Astrocyte (in vitro differentiated cells and primary cell): ENCODE measurements around the gene PKNOX2. TPM values are rescaled to one million over a fixed set of nuclear protein-coding genes. Genes with fewer than 3 reads are reported as not detected.

Experiments used
- DNase-seq: peaks from one replicate; pipeline ENCODE4 v3.0.0-alpha.2; 2010; ENCODE audit warnings: low read depth
- FAIRE-seq: peaks from 2 replicates; lab custom pipeline; 2011; peaks lifted over from hg19 to GRCh38; lab: Jason Lieb, UNC
- H2AFZ ChIP-seq: 2 replicates; pipeline ENCODE4 v1.6.0; 2012; ENCODE audit warnings: low read depth, low read length, inconsistent platforms
- H3K27ac ChIP-seq: 2 replicates; pipeline ENCODE4 v1.5.1; 2011; ENCODE audit warnings: low read depth, low read length, inconsistent platforms
- H3K27me3 ChIP-seq: 2 replicates; pipeline ENCODE4 v1.6.0; 2011; ENCODE audit warnings: low read length, inconsistent platforms; ENCODE audit not compliant: insufficient read depth
- H3K36me3 ChIP-seq: 2 replicates; pipeline ENCODE4 v1.5.1; 2011; ENCODE audit warnings: low read length, inconsistent platforms; ENCODE audit not compliant: insufficient read depth
- H3K4me1 ChIP-seq: 2 replicates; pipeline ENCODE4 v1.5.1; 2011; ENCODE audit warnings: low read length, inconsistent platforms; ENCODE audit not compliant: insufficient read depth
- H3K4me2 ChIP-seq: 2 replicates; pipeline ENCODE4 v1.6.0; 2012; ENCODE audit warnings: low read length, inconsistent platforms
- H3K4me3 ChIP-seq: 2 replicates; pipeline ENCODE4 v1.5.1; 2011; ENCODE audit warnings: low read depth, mild to moderate bottlenecking, low read length, inconsistent platforms; ENCODE audit not compliant: insufficient read depth
- H3K79me2 ChIP-seq: 2 replicates; pipeline ENCODE4 v1.6.0; 2012; ENCODE audit warnings: mild to moderate bottlenecking, low read length, inconsistent platforms; ENCODE audit not compliant: insufficient read depth
- H3K9ac ChIP-seq: 2 replicates; pipeline ENCODE4 v1.6.0; 2012; ENCODE audit warnings: mild to moderate bottlenecking, low read length, inconsistent platforms
- H3K9me3 ChIP-seq: 2 replicates; pipeline ENCODE4 v1.5.1; 2012; ENCODE audit warnings: low read depth, mild to moderate bottlenecking, low read length, inconsistent platforms; ENCODE audit not compliant: insufficient read depth
- H4K20me1 ChIP-seq: 2 replicates; pipeline ENCODE4 v1.6.0; 2012; ENCODE audit warnings: low read length, inconsistent platforms; ENCODE audit not compliant: insufficient read depth
- H3K27ac Mint-ChIP-seq: one replicate; pipeline ENCODE4 v1.8.0; 2021; ENCODE audit warnings: mild to moderate bottlenecking, mixed read lengths; ENCODE audit not compliant: unreplicated experiment
- H3K27me3 Mint-ChIP-seq: one replicate; pipeline ENCODE4 v1.8.0; 2021; ENCODE audit warnings: low read depth, mixed read lengths; ENCODE audit not compliant: unreplicated experiment
- H3K36me3 Mint-ChIP-seq: one replicate; pipeline ENCODE4 v1.8.0; 2021; ENCODE audit warnings: low read depth, mixed read lengths; ENCODE audit not compliant: unreplicated experiment
- H3K4me1 Mint-ChIP-seq: one replicate; pipeline ENCODE4 v1.8.0; 2021; ENCODE audit warnings: low read depth, mixed read lengths; ENCODE audit not compliant: unreplicated experiment
- H3K4me3 Mint-ChIP-seq: one replicate; pipeline ENCODE4 v1.8.0; 2021; ENCODE audit warnings: mild to moderate bottlenecking, moderate library complexity, mixed read lengths; ENCODE audit not compliant: unreplicated experiment
- H3K9me3 Mint-ChIP-seq: one replicate; pipeline ENCODE4 v1.8.0; 2021; ENCODE audit warnings: mild to moderate bottlenecking, mixed read lengths; ENCODE audit not compliant: unreplicated experiment
- CTCF ChIP-seq: IDR thresholded peaks from 2 replicates; pipeline ENCODE4 v1.5.1; 2011; ENCODE audit warnings: low read depth, mild to moderate bottlenecking, inconsistent platforms, low read length, moderate library complexity; ENCODE audit not compliant: insufficient read depth
- EZH2 ChIP-seq: IDR thresholded peaks from 2 replicates; pipeline ENCODE4 v1.6.1; 2012; ENCODE audit warnings: mild to moderate bottlenecking, low read length, inconsistent platforms; ENCODE audit not compliant: insufficient read depth
- total RNA-seq: library from RNA; stranded (reverse); gene quantifications from 2 replicates; pipeline ENCODE4 v1.2.1, GENCODE V29; 2021

Gene PKNOX2
- total RNA-seq, 1 donor from 2014 or later = 53.4 TPM

- peaks cover 8% of the 10 kb centered on the region for H3K79me2 ChIP-seq
- Mint-ChIP-seq H3K4me3 (no peak overlapping the region), H3K4me1 (peaks cover 42% of the 10 kb centered on the region), H3K27me3 (no peaks in the 10 kb centered on the region), H3K9me3 (no peaks in the 10 kb centered on the region), H3K27ac (no peak overlapping the region), H3K36me3 (peaks cover 33% of the 10 kb centered on the region)
- H3K9me3 ChIP-seq = no peaks in the 10 kb centered on the region
- no peaks in the 10 kb centered on the region for H3K36me3 ChIP-seq
- no peak overlapping the region for H3K4me2 ChIP-seq
- TF ChIP-seq EZH2 = no peak
- no peak for TF ChIP-seq CTCF
- H4K20me1 ChIP-seq = peaks cover 32% of the 10 kb centered on the region
- H3K9ac ChIP-seq = no peak overlapping the region
- H3K4me3 ChIP-seq = no peak overlapping the region
- no peaks in the 10 kb centered on the region for H3K4me1 ChIP-seq
- no peak for DNase-seq
- no peaks in the 10 kb centered on the region for H3K27me3 ChIP-seq
- no peak overlapping the region for H2AFZ ChIP-seq
- no peak for FAIRE-seq
- no peak overlapping the region for H3K27ac ChIP-seq
Measured at GRCh38 chr11:125228445-125228844, 63.9 kb downstream of the PKNOX2 start.

DNA sequence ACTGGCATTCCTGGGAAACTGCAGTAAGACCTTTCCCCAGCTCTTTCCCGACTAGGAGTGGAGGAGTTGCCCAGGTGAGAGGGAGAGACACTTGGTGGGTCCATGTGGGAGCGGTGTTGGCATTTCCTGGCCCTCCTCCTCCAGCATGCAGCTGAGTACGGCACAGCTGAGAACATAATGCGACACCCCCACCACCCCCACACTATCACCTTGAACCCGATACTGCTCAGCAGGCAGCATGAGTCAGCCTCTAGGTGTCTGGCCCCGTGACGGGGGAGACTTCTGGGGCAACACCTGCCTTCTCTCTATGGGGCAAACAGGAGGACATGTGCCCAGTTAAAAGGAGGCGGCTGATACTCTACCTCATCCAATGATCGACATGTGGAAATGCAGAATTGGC, 64.4 kb downstream of the PKNOX2 start:
- H3K79me2 ChIP-seq = peaks cover 9% of the 10 kb centered on the region
- no peak overlapping the region for H3K4me3 ChIP-seq
- Mint-ChIP-seq H3K36me3 (peaks cover 33% of the 10 kb centered on the region), H3K4me3 (no peak overlapping the region), H3K27me3 (no peaks in the 10 kb centered on the region), H3K9me3 (no peaks in the 10 kb centered on the region), H3K27ac (no peak overlapping the region), H3K4me1 (peaks cover 40% of the 10 kb centered on the region)
- H3K9me3 ChIP-seq = no peaks in the 10 kb centered on the region
- DNase-seq (no peak), FAIRE-seq (no peak)
- H3K4me2 ChIP-seq = no peak overlapping the region
- H3K36me3 ChIP-seq = no peaks in the 10 kb centered on the region
- H4K20me1 ChIP-seq = peaks cover 37% of the 10 kb centered on the region
- no peaks in the 10 kb centered on the region for H3K4me1 ChIP-seq
- no peak overlapping the region for H3K27ac ChIP-seq
- H3K27me3 ChIP-seq = no peaks in the 10 kb centered on the region
- no peak overlapping the region for H3K9ac ChIP-seq
- no peak overlapping the region for H2AFZ ChIP-seq
- no peak for TF ChIP-seq CTCF
- no peak for TF ChIP-seq EZH2

- H3K36me3 Mint-ChIP-seq = peaks cover 36% of the 10 kb centered on the region
- H3K4me1 ChIP-seq = no peaks in the 10 kb centered on the region
- TF ChIP-seq CTCF (no peak), EZH2 (no peak)
- no peaks in the 10 kb centered on the region for H3K27me3 Mint-ChIP-seq
- H3K9ac ChIP-seq = no peak overlapping the region
- H2AFZ ChIP-seq = no peak overlapping the region
- DNase-seq = no peak
- no peaks in the 10 kb centered on the region for H3K9me3 ChIP-seq
- FAIRE-seq = no peak
- no peaks in the 10 kb centered on the region for H3K9me3 Mint-ChIP-seq
- H4K20me1 ChIP-seq = peaks cover 40% of the 10 kb centered on the region
- no peak overlapping the region for H3K27ac ChIP-seq
- H3K36me3 ChIP-seq = no peaks in the 10 kb centered on the region
- no peak overlapping the region for H3K4me3 ChIP-seq
- H3K4me3 Mint-ChIP-seq = no peak overlapping the region
- H3K27me3 ChIP-seq = no peaks in the 10 kb centered on the region
- H3K4me2 ChIP-seq = no peak overlapping the region
- H3K4me1 Mint-ChIP-seq = peaks cover 41% of the 10 kb centered on the region
- H3K27ac Mint-ChIP-seq = no peak overlapping the region
- peaks cover 8% of the 10 kb centered on the region for H3K79me2 ChIP-seq
Measured at GRCh38 chr11:125229916-125230315, 65.4 kb downstream of the PKNOX2 start.
